Stimulated activated CD8-positive, alpha-beta memory T cell treated with anti-CD3 and anti-CD28 coated beads, Interleukin-2, amount 100 ng/mL, for 1 hour (primary cell): ENCODE results near the gene IL4R.
"Not testable (repeated sequence)": the region's sequence is repeated elsewhere in the genome, so short reads cannot be mapped to it uniquely, and the experiment has no call there.

Experiments used
- DNase-seq, 2 donors: peaks; one replicate each; pipeline ENCODE4 v3.0.0-alpha.2; 2020; ENCODE audit warnings: low read depth in 2 of 2

IL4R gene

GRCh38 chr16:27329376-27330079, 15.8 kb downstream of the IL4R start:
- not testable (repeated sequence) for DNase-seq

- DNase-seq = no peak
Observed at GRCh38 chr16:27330542-27330941, 16.8 kb downstream of the IL4R start.

- no peak for DNase-seq
Observed at GRCh38 chr16:27332105-27332504, 18.3 kb downstream of the IL4R start.

GRCh38 chr16:27333104-27333503, 19.3 kb downstream of the IL4R start:
- DNase-seq = no peak

GRCh38 chr16:27333549-27333948, 19.8 kb downstream of the IL4R start:
- DNase-seq = no peak

- no peak for DNase-seq
Observed at GRCh38 chr16:27334192-27334764, 20.5 kb downstream of the IL4R start.

- no peak for DNase-seq
Observed at GRCh38 chr16:27334838-27335237, 21.1 kb downstream of the IL4R start.

GRCh38 chr16:27335349-27336053, 21.7 kb downstream of the IL4R start:
- no peak for DNase-seq

GRCh38 chr16:27337024-27337423, 23.2 kb downstream of the IL4R start:
- DNase-seq = no peak

- DNase-seq = no peak
Observed at GRCh38 chr16:27339180-27339579, 25.4 kb downstream of the IL4R start.

GRCh38 chr16:27340654-27341053, 26.9 kb downstream of the IL4R start:
- DNase-seq = no peak

GRCh38 chr16:27341549-27341948, 27.8 kb downstream of the IL4R start:
- no peak for DNase-seq

- DNase-seq = no peak
Observed at GRCh38 chr16:27341971-27342370, 28.2 kb downstream of the IL4R start.

- no peak for DNase-seq
Observed at GRCh38 chr16:27344721-27345120, 30.9 kb downstream of the IL4R start.

GRCh38 chr16:27345201-27345600, 31.4 kb downstream of the IL4R start:
- DNase-seq = no peak

- DNase-seq = no peak
Observed at GRCh38 chr16:27346819-27347218, 33.0 kb downstream of the IL4R start.

- DNase-seq = no peak
Observed at GRCh38 chr16:27347930-27348685, 34.3 kb downstream of the IL4R start.

GRCh38 chr16:27349276-27349675, 35.5 kb downstream of the IL4R start:
- no peak for DNase-seq

GRCh38 chr16:27350006-27350405, 36.2 kb downstream of the IL4R start:
- no peak for DNase-seq

GRCh38 chr16:27351989-27352388, 38.2 kb downstream of the IL4R start:
- no peak for DNase-seq

- DNase-seq = no peak
Observed at GRCh38 chr16:27353853-27354252, 40.1 kb downstream of the IL4R start.

GRCh38 chr16:27355610-27356009, 41.8 kb downstream of the IL4R start:
- no peak for DNase-seq
